AG10803 (cell line): ENCODE measurements around the gene SIX5.

Experiments used
- DNase-seq: peaks from one replicate; pipeline ENCODE4 v3.0.0; 2010; ENCODE audit warnings: low read depth
- H3K4me3 ChIP-seq: 2 replicates; pipeline ENCODE4 v1.5.1; 2011; ENCODE audit warnings: mild to moderate bottlenecking, low read length, control low read depth
- CTCF ChIP-seq: conservative IDR thresholded peaks from 2 replicates; pipeline ENCODE4 v1.5.1; 2011; ENCODE audit warnings: mild to moderate bottlenecking, low read length, control low read depth, inconsistent platforms

The SIX5 gene

GRCh38 chr19:45717131-45717982 is 51.7 kb downstream of the SIX5 start:
- DNase-seq: peak; percentile 99
- H3K4me3 ChIP-seq: peak overlapping the region; percentile 89
- peak; percentile 13 for TF ChIP-seq CTCF

- DNase-seq: peak; percentile 31
- no peak for TF ChIP-seq CTCF
These were observed 52.5 kb downstream of the SIX5 start for GRCh38 chr19:45716359-45717130.

GRCh38 chr19:45715139-45715538 is 53.9 kb downstream of the SIX5 start:
- no peak for TF ChIP-seq CTCF
- H3K4me3 ChIP-seq: no peak overlapping the region
- no peak for DNase-seq

More at GRCh38 chr19:45716359-45717130, 52.5 kb downstream of the SIX5 start:
- peak overlapping the region; percentile 89 for H3K4me3 ChIP-seq
